ENCODE measurements around the gene CYSTM1. TPM values are rescaled to one million over a fixed set of nuclear protein-coding genes. Genes with fewer than 3 reads are reported as not detected.

Gene CYSTM1
- total and polyA plus RNA-seq, 4 donors = 8.1 to 45.7 (median 23.4) TPM

- no peaks in the 10 kb centered on the region for H3K36me3 ChIP-seq (ENCODE audit: control insufficient read depth in 4 of 4, insufficient read depth in 3 of 4, low read depth in 1 of 4, low read length in 3 of 4)
- H3K4me1 ChIP-seq (ENCODE audit: control insufficient read depth in 4 of 4, insufficient read depth in 4 of 4, low read length in 3 of 4) = peaks cover 0 to 4% (median 2%) of the 10 kb centered on the region in 4 donors
- H3K9me3 ChIP-seq (ENCODE audit: control insufficient read depth in 4 of 4, low read length in 3 of 4) = no peaks in the 10 kb centered on the region
- no peaks in the 10 kb centered on the region for H3K27me3 ChIP-seq (ENCODE audit: control insufficient read depth in 4 of 4, insufficient read depth in 4 of 4, low read length in 3 of 4)
- peak overlapping the region in 1 of 3 donors; percentile 43 for H3K4me3 ChIP-seq (ENCODE audit: low read depth in 1 of 3, low read length in 3 of 3)
- peak overlapping the region in 1 of 2 donors; percentile 62 for H3K9ac ChIP-seq (ENCODE audit: low read depth in 1 of 2, low read length in 2 of 2)
- no peak overlapping the region for H3K27ac ChIP-seq (ENCODE audit: low read depth in 1 of 2, low read length in 2 of 2)
- TF ChIP-seq GABPA (IDR thresholded peaks at IDR 0.05 in 1 of 2, conservative IDR thresholded peaks at IDR 0.05 in 1 of 2) (no peak), NR2F2 (IDR thresholded peaks at IDR 0.05) (peak; percentile 83), CTCF (IDR thresholded peaks at IDR 0.05; ENCODE audit: low read depth, low read length, missing input control) (peak; percentile 93), SP1 (IDR thresholded peaks at IDR 0.05) (no peak), RXRA (IDR thresholded peaks at IDR 0.05) (peak in 1 of 2 donors; percentile 47), REST (IDR thresholded peaks at IDR 0.05) (peak; percentile 16), RAD21 (IDR thresholded peaks at IDR 0.05) (peak; percentile 96 to 97), YY1 (IDR thresholded peaks at IDR 0.05) (peak; percentile 77)
- DNase-seq (ENCODE audit: low spot score) = peak; percentile 89
- WGBS = 10% methylated on average over 30 of the region's 30 CpGs
Measured at GRCh38 chr5:140157032-140157781, 17.8 kb upstream of the CYSTM1 start.

- Histone ChIP-seq H3K9me3 (ENCODE audit: control insufficient read depth in 4 of 4, low read length in 3 of 4) (no peaks in the 10 kb centered on the region), H3K9ac (ENCODE audit: low read depth in 1 of 2, low read length in 2 of 2) (no peak overlapping the region), H3K27ac (ENCODE audit: low read depth in 1 of 2, low read length in 2 of 2) (no peak overlapping the region), H3K4me3 (ENCODE audit: low read depth in 1 of 3, low read length in 3 of 3) (no peak overlapping the region), H3K4me1 (ENCODE audit: control insufficient read depth in 4 of 4, insufficient read depth in 4 of 4, low read length in 3 of 4) (peaks cover 0 to 4% (median 2%) of the 10 kb centered on the region in 4 donors), H3K36me3 (ENCODE audit: control insufficient read depth in 4 of 4, insufficient read depth in 3 of 4, low read depth in 1 of 4, low read length in 3 of 4) (no peaks in the 10 kb centered on the region), H3K27me3 (ENCODE audit: control insufficient read depth in 4 of 4, insufficient read depth in 4 of 4, low read length in 3 of 4) (no peaks in the 10 kb centered on the region)
- no peak for DNase-seq (ENCODE audit: low spot score)
- WGBS = 85% methylated on average over 7 of the region's 7 CpGs
- TF ChIP-seq TAF1 (conservative IDR thresholded peaks at IDR 0.05) = no peak
- no peak for TF ChIP-seq HNF4A (conservative IDR thresholded peaks at IDR 0.05)
- TF ChIP-seq, protein P1, sequence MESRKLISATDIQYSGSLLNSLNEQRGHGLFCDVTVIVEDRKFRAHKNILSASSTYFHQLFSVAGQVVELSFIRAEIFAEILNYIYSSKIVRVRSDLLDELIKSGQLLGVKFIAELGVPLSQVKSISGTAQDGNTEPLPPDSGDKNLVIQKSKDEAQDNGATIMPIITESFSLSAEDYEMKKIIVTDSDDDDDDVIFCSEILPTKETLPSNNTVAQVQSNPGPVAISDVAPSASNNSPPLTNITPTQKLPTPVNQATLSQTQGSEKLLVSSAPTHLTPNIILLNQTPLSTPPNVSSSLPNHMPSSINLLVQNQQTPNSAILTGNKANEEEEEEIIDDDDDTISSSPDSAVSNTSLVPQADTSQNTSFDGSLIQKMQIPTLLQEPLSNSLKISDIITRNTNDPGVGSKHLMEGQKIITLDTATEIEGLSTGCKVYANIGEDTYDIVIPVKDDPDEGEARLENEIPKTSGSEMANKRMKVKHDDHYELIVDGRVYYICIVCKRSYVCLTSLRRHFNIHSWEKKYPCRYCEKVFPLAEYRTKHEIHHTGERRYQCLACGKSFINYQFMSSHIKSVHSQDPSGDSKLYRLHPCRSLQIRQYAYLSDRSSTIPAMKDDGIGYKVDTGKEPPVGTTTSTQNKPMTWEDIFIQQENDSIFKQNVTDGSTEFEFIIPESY (IDR thresholded peaks at IDR 0.05) = no peak
- no peak for TF ChIP-seq FOXA2 (IDR thresholded peaks at IDR 0.05)
- no peak for TF ChIP-seq JUND (IDR thresholded peaks at IDR 0.05)
- no peak for TF ChIP-seq CTCF (IDR thresholded peaks at IDR 0.05; ENCODE audit: low read depth, low read length, missing input control)
- no peak for TF ChIP-seq FOXA1 (IDR thresholded peaks at IDR 0.05)
- no peak for TF ChIP-seq YY1 (IDR thresholded peaks at IDR 0.05)
- TF ChIP-seq EGR1 (IDR thresholded peaks at IDR 0.05; ENCODE audit: low read depth in 2 of 2) = no peak
- no peak for TF ChIP-seq NR2F2 (IDR thresholded peaks at IDR 0.05)
- no peak for TF ChIP-seq SP1 (IDR thresholded peaks at IDR 0.05)
- TF ChIP-seq, protein P2, sequence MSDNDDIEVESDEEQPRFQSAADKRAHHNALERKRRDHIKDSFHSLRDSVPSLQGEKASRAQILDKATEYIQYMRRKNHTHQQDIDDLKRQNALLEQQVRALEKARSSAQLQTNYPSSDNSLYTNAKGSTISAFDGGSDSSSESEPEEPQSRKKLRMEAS (IDR thresholded peaks at IDR 0.05) = no peak
Measured at GRCh38 chr5:140159014-140159927, 15.7 kb upstream of the CYSTM1 start.
